ENCODE measurements around the gene HOXA10. TPM values are rescaled to one million over a fixed set of nuclear protein-coding genes. Genes with fewer than 3 reads are reported as not detected.
A peak's percentile ranks its signal among the peaks of the same experiment; 100 is the strongest.

HOXA10 gene
- total and polyA plus RNA-seq, 8 donors: 0.18 to 337 (median 0.92) TPM; not detected in 5

DNA sequence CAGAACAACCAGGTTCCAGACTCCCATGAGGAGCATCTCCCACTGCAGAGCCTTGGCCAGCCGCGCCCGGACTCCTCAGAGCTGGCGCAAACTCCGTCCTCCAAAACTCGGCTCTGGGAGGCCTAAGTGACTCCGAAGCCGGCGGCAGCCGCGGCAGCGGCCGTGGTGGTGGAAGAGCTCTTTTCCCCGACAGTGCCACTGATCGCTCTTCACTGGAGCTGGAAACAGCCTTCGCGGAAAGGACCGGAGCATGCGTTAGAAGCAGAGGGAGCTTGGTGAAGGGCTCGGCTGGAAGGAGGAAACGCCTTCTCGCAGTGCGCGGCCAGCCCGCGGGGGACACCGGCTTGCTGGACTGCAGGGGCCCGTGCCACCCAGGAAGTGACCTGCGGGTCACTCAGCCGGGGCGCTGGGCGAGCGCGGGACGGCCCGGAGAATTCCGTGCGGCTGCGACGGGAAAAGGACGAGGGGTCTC, 30.8 kb upstream of the HOXA10 start:
- H3K4me3 ChIP-seq: peak overlapping the region in 1 of 4 donors; percentile 22
- no peak for TF ChIP-seq POLR2A (IDR thresholded peaks at IDR 0.05)
- no peak for TF ChIP-seq POLR2AphosphoS5 (IDR thresholded peaks at IDR 0.05)
- TF ChIP-seq EP300 (IDR thresholded peaks at IDR 0.05): no peak
- TF ChIP-seq, protein P1, sequence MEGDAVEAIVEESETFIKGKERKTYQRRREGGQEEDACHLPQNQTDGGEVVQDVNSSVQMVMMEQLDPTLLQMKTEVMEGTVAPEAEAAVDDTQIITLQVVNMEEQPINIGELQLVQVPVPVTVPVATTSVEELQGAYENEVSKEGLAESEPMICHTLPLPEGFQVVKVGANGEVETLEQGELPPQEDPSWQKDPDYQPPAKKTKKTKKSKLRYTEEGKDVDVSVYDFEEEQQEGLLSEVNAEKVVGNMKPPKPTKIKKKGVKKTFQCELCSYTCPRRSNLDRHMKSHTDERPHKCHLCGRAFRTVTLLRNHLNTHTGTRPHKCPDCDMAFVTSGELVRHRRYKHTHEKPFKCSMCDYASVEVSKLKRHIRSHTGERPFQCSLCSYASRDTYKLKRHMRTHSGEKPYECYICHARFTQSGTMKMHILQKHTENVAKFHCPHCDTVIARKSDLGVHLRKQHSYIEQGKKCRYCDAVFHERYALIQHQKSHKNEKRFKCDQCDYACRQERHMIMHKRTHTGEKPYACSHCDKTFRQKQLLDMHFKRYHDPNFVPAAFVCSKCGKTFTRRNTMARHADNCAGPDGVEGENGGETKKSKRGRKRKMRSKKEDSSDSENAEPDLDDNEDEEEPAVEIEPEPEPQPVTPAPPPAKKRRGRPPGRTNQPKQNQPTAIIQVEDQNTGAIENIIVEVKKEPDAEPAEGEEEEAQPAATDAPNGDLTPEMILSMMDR (IDR thresholded peaks at IDR 0.05): no peak
- no peak overlapping the region for H3K27ac ChIP-seq
- intact Hi-C loops (cut with DNase I; ENCODE audit: low total_unique reads): loop anchor here (10.0 kb wide), 3 partner anchors 370 to 810 kb away; no protein-coding TSS in a partner anchor
- H3K27me3 ChIP-seq: peaks cover 47 to 100% (median 97%) of the 10 kb centered on the region in 3 donors
- peaks cover 29 to 44% (median 36%) of the 10 kb centered on the region in 4 donors for H3K4me1 ChIP-seq
- WGBS, 5 donors: 5 to 9% (median 7%) methylated on average over 35 to 41 of the region's 41 CpGs
- DNase-seq: peak in 1 of 2 donors; percentile 44
- H3K36me3 ChIP-seq: no peaks in the 10 kb centered on the region
- peaks cover 0 to 7% (median 0%) of the 10 kb centered on the region in 4 donors for H3K9me3 ChIP-seq

DNA sequence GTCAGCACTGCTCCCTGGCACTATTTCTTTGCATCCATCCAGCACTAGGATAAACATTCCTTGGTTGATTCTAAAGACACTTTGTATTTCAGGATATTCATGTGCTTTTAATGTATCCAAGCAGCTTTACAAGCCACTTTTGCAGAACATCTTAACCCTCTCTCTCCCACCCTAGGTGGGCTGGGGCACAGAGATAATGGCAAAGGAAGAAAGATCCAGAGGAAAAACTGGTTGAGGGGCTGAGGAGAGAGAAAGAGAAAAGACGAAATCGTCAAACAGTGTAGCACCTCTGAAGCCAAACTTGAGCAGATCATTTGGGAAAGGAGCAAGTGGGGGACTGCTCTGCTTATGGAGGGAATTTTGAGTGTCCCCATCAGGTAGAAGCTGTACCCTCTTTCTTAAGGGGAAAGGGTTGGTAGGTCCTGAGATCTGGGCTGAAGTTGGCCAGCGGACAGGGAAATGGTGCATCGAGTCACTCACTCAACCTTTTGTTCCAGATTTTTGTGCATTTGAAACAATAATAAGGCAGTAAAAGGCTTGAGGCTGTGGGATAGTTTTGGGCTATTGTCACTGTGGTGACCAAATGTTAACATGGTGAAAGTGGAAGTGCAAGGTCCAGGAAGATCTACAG, 30.0 kb upstream of the HOXA10 start:
- Histone ChIP-seq H3K36me3 (no peaks in the 10 kb centered on the region), H3K27me3 (peaks cover 50 to 100% (median 95%) of the 10 kb centered on the region in 3 donors), H3K27ac (no peak overlapping the region), H3K4me1 (peaks cover 34 to 49% (median 41%) of the 10 kb centered on the region in 4 donors), H3K4me3 (no peak overlapping the region), H3K9me3 (peaks cover 0 to 7% (median 0%) of the 10 kb centered on the region in 4 donors)
- no peak for DNase-seq
- intact Hi-C loops (cut with DNase I; ENCODE audit: low total_unique reads): loop anchor here (10.0 kb wide), 3 partner anchors 371 to 811 kb away; no protein-coding TSS in a partner anchor
- TF ChIP-seq POLR2AphosphoS5 (IDR thresholded peaks at IDR 0.05): no peak
- no peak for TF ChIP-seq POLR2A (IDR thresholded peaks at IDR 0.05)
- TF ChIP-seq EP300 (IDR thresholded peaks at IDR 0.05): no peak
- TF ChIP-seq, protein P1 (IDR thresholded peaks at IDR 0.05): no peak
- 13 to 20% (median 16%) methylated on average over 4 of the region's 4 CpGs for WGBS, 5 donors

DNA sequence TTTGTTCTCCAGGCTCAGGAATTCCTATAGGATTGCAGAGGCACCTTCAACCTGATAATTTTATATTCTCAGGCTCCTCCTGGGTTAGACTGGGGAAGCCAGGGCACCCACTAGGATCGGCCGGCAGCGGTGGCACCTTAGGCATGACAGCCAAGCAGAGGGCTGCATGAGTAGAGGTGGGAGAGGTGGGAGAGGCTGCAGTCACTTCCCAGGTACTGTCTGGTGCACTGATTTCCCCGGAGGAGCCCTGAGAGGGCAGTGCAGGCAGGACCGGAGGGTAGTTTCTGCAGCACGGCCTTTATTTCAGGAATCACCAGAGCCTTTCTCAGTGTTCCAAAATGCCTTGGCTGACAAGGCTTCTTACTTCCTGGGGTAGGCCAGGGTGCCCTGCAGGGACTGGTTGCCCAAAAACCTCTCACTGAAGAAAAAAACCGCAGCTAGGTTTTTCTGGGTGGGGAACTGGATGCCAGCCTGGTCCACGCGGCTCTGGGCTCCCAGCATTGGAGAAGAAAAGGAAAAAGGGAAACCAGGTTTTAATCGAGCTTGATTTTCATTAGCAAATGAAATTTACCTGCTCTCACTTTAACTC, 29.3 kb upstream of the HOXA10 start:
- H3K27ac ChIP-seq: no peak overlapping the region
- peaks cover 0 to 7% (median 0%) of the 10 kb centered on the region in 4 donors for H3K9me3 ChIP-seq
- no peaks in the 10 kb centered on the region for H3K36me3 ChIP-seq
- intact Hi-C loops (cut with DNase I; ENCODE audit: low total_unique reads): loop anchor here (10.0 kb wide), 3 partner anchors 371 to 811 kb away; no protein-coding TSS in a partner anchor
- H3K4me1 ChIP-seq: peaks cover 39 to 56% (median 47%) of the 10 kb centered on the region in 4 donors
- H3K4me3 ChIP-seq: no peak overlapping the region
- TF ChIP-seq EP300 (IDR thresholded peaks at IDR 0.05): no peak
- no peak for TF ChIP-seq POLR2A (IDR thresholded peaks at IDR 0.05)
- TF ChIP-seq, protein P1 (IDR thresholded peaks at IDR 0.05): no peak
- no peak for TF ChIP-seq POLR2AphosphoS5 (IDR thresholded peaks at IDR 0.05)
- 10 to 16% (median 14%) methylated on average over 9 to 10 of the region's 10 CpGs for WGBS, 5 donors
- peaks cover 56 to 100% (median 95%) of the 10 kb centered on the region in 3 donors for H3K27me3 ChIP-seq
- no peak for DNase-seq

DNA sequence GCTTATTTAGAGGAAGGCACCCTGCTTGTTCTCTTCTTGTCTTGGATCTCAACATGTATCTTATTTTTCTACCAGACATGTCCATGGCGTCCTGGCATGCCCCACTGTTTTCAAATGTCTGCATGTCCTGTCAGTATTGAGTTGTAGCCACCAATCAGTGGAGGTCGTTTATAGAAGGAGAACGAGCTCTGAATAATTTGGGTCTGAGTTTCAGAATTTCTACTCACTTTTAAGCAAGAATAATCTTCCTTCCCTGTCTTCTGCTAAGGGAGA, 28.7 kb upstream of the HOXA10 start:
- no peaks in the 10 kb centered on the region for H3K36me3 ChIP-seq
- no peak for DNase-seq
- H3K9me3 ChIP-seq: peaks cover 0 to 7% (median 0%) of the 10 kb centered on the region in 4 donors
- H3K4me1 ChIP-seq: peaks cover 39 to 61% (median 52%) of the 10 kb centered on the region in 4 donors
- no peak overlapping the region for H3K27ac ChIP-seq
- no peak overlapping the region for H3K4me3 ChIP-seq
- H3K27me3 ChIP-seq: peaks cover 63 to 100% (median 96%) of the 10 kb centered on the region in 3 donors
- TF ChIP-seq POLR2A (IDR thresholded peaks at IDR 0.05): no peak
- TF ChIP-seq EP300 (IDR thresholded peaks at IDR 0.05): no peak
- no peak for TF ChIP-seq POLR2AphosphoS5 (IDR thresholded peaks at IDR 0.05)
- TF ChIP-seq, protein P1 (IDR thresholded peaks at IDR 0.05): no peak
- intact Hi-C loops (cut with DNase I; ENCODE audit: low total_unique reads): loop anchor here (10.0 kb wide), 3 partner anchors 372 to 812 kb away; no protein-coding TSS in a partner anchor
- 4 to 16% (median 11%) methylated on average over 3 of the region's 3 CpGs for WGBS, 5 donors

Data from stomach (tissue), 9 donors.